H1 (cell line): ENCODE measurements around the gene RCHY1.

Experiments used
- POLR2AphosphoS5 ChIP-seq: IDR thresholded peaks from 2 replicates; pipeline ENCODE4 v1.6.1; 2011; ENCODE audit warnings: low read depth, low read length
- TF ChIP-seq, protein P1 (sequence below), 3 experiments: IDR thresholded peaks; 1 replicate in 2 of 3; 2 replicates in 1 of 3; pipeline versions ENCODE4 v1.5.1 to v1.6.1; 2011; ENCODE audit warnings: low read length in 3 of 3, mild to moderate bottlenecking in 3 of 3, inconsistent platforms in 2 of 3, low read depth in 1 of 3, moderate library complexity in 1 of 3; ENCODE audit not compliant: insufficient read depth in 1 of 3; ENCODE audit errors: control extremely low read depth in 1 of 3

DNA sequence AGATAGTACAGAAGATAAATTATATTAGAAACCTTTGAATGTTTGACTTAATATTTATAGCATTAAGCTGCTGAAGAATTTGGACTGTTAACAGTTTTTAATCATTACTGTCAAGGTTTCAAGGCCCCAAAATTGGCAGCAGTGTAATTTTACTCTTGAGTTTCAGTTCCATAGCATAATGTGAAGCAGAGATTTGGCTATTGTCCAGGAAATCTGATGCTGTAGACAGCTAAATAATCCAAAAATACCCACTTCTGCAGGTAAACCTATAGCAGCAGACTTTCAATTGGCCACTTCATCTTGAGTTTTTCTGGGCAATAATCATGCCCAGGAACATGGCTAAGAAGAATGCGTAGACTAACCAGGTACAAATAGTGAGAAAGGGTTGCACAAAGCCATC is 85.0 kb downstream of the RCHY1 start:
- TF ChIP-seq, protein P1, sequence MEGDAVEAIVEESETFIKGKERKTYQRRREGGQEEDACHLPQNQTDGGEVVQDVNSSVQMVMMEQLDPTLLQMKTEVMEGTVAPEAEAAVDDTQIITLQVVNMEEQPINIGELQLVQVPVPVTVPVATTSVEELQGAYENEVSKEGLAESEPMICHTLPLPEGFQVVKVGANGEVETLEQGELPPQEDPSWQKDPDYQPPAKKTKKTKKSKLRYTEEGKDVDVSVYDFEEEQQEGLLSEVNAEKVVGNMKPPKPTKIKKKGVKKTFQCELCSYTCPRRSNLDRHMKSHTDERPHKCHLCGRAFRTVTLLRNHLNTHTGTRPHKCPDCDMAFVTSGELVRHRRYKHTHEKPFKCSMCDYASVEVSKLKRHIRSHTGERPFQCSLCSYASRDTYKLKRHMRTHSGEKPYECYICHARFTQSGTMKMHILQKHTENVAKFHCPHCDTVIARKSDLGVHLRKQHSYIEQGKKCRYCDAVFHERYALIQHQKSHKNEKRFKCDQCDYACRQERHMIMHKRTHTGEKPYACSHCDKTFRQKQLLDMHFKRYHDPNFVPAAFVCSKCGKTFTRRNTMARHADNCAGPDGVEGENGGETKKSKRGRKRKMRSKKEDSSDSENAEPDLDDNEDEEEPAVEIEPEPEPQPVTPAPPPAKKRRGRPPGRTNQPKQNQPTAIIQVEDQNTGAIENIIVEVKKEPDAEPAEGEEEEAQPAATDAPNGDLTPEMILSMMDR (IDR thresholded peaks at IDR 0.05; ENCODE audit: control extremely low read depth in 1 of 3, insufficient read depth in 1 of 3, low read depth in 1 of 3, low read length in 3 of 3): no peak
- TF ChIP-seq POLR2AphosphoS5: no peak
